NCI-H2081 treated with DMSO at 0.1 percent for 48 hours (cell line): ENCODE measurements around the gene CHST7.

Experiments used
- DNase-seq: peaks from one replicate; lab custom pipeline; 2025; lab: John Stamatoyannopoulos, UW

CHST7 gene

DNA sequence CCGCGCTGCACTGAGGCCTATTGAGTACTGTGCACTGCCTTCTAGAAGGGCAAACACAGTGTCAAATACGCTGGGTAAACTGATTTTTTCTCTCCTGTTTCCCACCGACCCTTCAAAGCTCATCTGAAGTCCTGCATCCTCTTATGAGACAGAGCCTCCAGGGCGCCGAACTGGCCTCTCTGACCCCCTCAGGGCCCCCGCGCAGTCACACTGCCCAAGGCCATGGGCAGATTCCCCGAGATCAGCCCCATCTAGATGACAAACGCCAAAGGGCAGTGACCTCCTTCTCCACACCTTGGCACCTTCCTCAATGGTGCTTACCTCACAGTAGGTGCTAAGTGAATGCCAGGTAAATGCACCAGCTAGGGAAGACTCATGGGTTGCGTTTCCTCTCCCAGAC, 34.4 kb downstream of the CHST7 start:
- DNase-seq: no peak

DNA sequence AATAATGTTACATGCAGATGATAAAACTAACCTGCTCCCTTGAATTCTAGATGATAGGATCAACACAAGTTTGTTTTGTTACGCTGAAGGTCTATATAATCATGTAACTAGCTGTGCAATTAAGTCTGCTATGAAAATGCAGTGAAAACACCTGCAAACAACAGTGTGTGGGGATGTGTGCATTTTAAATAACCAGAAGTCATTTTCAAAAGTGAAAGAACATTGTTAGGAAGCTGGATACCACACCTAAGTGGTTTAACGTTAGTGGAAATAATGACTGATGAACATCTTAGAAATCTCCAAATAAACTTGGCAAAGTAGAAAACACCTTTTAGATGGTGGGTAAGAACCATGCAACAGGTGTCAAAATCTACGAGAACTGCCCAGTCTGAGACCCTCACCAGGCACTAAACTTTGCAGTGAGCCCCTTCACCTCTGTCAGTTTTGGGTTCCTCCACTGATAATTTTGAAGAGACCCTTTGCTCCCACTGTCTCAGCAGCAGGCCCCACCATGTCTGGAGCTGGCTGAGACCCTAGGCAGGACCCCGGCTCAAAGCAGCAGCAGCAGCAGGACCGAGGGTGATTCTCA, 36.6 kb downstream of the CHST7 start:
- no peak for DNase-seq

DNA sequence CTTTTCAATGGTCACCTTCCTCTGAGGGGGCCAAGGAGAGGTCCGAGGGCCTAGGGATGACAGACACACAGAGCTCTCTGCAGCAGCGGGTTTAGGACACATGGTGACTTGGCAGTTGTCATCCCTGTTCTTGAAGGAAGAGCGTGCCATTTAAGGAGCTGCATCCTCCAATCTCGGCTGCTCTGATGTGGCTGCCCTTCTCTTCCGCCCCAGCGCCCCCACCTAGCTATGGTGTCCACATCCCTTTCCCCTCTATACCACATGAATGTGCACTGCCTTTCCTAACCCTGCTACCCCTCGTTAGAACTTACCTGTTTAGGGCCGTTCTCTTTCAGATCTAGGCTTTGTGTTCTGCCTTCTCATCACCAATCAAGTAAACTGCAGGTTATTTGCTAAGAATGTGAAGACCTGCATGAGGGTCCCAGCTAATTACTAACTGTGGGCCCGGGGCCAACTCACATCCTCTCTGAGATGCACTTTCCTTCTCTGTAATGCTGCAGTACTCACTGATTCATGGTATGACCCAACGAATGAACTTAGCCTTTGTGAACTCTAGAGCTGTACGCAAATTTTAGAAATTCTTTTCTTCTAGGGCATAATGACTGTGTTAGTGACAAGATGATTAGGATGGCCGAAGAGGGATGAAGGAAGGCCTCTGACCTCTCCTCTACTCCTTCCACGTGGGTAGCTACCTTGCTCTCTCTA, 38.2 kb downstream of the CHST7 start:
- no peak for DNase-seq

DNA sequence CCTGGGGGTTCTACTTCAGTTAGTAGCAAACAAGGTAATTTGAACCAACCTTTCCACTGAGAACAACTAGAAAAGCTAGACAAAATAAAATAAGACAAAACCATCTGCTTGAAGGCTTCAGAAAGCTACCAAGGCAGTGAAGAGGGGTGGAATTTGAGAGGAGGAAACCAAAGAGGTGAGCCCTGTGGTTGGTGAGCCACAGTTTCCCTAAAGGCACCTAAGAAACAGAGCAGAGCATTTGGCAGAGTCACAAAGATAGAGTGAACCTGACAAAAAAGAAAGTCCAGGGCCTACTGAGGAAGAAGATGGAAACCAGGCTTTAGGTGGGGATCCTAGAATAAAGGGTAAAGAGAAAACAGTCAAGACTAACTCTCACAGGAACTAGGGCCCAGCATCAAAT, 44.3 kb downstream of the CHST7 start:
- no peak for DNase-seq

- no peak for DNase-seq
These were observed 45.4 kb downstream of the CHST7 start for GRCh38 chrX:46618947-46619346.

DNA sequence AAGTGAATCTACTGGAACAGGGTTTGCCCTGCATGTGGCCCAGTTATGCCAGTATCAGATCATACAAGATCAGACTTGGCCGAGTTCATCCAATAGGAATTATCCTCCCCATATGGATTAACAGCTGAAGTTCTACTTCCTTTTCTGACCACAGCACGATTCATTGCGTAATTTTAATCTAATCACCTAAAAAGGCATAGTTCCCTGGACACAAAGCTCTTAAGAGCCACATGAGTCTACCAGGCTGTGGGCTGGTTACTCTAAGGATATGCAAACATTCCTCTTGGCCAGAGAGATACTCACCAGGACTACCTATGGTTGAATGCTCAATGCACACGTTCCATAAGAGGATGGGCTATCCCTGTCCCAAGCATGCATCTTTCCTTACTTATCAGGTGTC, 46.9 kb downstream of the CHST7 start:
- DNase-seq: no peak

DNA sequence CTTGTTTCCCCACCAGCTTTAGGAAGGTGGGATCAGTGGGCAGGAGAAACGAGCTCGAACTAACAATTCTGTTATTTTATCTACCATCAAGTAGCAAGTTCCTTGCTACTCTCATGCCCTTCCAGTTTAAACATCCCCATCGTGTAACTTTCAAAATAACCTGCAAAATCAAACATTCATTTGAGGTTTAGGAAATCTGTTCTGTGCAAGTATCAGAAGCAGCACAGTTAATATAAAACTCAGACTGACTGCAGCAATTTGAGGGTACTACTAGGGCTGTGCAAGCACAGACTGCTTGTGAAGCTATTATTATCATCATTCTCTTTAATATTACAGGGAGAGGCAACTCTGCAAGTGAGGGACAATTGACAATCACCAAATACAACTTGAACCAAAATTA, 48.0 kb downstream of the CHST7 start:
- DNase-seq: no peak

DNA sequence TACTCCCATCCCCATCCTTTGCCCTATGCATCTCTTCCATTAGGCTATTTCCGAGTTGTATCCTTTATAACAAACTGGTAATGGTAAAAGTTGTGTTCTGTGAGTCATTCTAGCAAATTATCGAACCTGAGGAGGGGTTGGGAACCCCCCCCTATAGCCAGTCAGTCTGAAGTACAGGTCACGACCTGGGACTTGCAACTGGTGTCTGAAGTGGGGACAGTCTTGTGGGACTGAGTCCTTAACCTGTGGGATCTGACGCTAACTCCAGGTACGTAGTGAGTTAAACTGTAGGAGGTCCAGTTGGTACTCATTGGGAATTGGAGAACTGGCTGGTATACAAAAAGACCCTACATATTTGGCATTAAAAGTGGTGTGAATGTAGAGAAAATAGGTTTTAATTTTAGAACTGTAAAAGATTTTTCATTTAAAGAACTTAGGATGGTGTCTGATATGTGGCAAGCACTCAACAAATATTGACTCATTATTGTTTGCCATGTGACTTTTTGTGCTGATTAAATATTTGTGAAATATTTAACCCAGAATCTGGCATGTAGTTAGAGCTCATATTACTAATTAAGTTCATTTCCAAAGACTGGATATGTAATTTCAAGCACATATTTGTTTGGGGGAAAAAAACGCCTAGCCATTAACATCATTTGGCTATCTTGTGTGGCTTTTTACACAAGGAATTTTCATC, 50.7 kb downstream of the CHST7 start:
- no peak for DNase-seq

DNA sequence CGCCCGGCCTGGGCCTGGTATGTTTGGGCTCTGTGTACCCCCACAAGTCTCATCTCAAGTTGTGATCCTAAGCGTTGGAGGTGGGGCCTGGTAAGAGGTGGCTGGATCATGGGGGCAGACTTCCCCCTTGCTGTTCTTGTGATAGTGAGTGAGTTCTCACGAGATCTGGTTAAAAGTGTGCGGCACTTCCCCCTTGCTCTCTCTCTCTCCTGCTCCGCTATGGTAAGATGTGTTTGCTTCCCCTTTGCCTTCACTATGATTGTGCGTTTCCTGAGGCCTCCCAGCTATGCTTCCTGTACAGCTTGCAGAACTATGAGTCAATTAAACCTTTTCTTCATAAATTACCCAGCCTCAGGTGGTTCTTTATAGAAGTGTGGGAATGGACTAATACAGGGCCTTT, 53.0 kb downstream of the CHST7 start:
- no peak for DNase-seq

- DNase-seq: no peak
These were observed 53.5 kb downstream of the CHST7 start for GRCh38 chrX:46627062-46627461.

GRCh38 chrX:46627711-46628419, 54.3 kb downstream of the CHST7 start:
- no peak for DNase-seq

GRCh38 chrX:46628460-46629371, 55.2 kb downstream of the CHST7 start:
- no peak for DNase-seq

GRCh38 chrX:46630141-46630540, 56.6 kb downstream of the CHST7 start:
- DNase-seq: no peak

DNA sequence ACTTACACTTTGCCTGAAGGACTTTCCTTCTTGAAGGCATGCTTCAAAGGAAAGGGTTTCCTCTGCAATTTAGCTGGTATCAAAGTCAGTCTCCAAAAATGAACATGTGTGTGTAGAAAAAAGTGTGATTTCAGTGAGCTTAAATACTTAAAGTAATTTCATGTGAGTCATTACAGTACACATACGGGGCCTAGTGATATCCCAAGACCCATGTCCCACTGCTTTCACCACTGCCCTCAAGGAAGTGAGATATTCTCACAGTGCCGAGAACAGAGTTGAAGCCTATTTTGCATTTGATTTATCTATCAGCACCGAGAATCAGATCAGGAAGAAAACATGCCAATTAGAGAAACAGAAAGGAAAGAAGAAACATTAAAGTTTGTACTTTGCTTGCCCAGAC, 61.0 kb downstream of the CHST7 start:
- no peak for DNase-seq

DNA sequence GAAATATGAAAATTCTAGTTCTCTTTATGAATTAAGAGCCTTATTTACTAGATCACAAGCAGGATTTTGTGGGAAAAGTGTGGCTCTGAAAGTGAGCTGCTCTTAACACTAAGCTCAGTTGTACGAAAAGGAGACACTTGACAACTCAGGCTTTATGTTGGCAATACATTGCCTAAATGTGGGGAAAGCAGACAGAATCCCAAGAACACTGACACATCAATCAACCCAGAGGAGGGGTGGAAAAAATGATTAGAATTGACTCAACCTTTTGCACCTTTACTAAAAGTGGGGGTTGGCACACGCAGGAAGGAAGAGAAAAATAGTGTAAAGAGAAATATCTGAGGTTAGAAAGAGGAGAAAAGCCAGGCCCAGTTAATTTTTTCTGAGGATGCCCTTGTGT, 61.6 kb downstream of the CHST7 start:
- no peak for DNase-seq

DNA sequence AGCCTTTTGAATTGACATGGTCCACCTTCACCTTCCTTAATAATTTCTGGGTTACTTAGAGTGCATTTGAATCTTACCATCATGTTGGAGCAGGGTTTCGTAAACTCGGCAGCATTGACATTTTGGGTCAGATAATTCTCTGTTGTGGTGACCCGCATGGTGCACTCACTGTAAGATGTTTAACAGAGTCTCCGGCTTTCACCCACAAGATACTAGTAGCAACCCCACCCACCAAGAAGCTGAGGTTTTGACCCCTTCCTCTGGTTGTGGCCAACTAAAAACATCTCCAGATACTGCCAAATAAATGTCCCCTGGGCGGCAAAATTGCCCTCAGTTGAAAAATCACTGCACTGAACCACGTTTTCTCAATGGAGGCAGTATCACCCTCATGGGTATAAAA, 62.7 kb downstream of the CHST7 start:
- no peak for DNase-seq

DNA sequence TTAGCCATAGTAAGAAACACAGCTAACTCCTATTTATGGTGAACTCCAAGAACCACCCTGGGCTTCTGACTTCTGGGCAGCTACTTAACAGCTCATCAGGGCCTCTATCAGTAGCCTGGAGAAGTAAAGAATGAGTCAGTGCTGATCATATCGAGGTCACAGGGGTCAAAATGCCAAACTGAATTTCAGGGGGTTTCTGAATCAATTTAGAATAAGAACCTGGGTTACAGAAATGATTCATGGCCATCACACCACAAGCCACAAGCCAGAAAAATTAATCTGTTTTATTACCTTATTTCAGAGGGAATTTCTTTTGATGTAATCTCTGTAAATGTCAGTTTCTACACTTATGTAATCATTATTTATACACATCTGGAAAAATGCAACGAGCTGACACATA, 64.4 kb downstream of the CHST7 start:
- DNase-seq: no peak

DNA sequence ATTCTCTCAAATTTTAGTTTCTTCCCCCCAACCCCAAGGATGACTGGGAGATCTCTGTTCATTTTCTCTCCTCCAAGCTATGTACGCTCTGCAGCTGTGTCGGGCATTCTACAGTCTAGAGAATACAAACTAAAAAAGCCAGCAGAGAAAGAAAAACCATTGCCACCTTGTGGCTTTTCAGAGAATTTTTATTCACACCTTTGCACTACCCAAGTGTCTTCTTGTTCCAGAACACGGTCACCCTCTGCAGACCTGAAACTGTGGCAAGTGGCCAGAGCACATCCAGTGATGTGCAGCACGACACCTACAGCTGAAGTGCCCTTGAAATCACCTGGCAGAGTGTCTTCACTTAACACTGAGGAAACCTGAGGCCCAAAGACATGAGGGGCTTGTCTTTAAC, 68.6 kb downstream of the CHST7 start:
- DNase-seq: no peak

GRCh38 chrX:46643636-46644035, 70.1 kb downstream of the CHST7 start:
- no peak for DNase-seq

GRCh38 chrX:46645614-46646013, 72.0 kb downstream of the CHST7 start:
- DNase-seq: no peak

- DNase-seq: no peak
These were observed 73.7 kb downstream of the CHST7 start for GRCh38 chrX:46647251-46647650.
